NCI-H1105 treated with DMSO at 0.1 percent for 48 hours (cell line): ENCODE results near the gene C1orf216.
"Not testable (repeated sequence)": the region's sequence is repeated elsewhere in the genome, so short reads cannot be mapped to it uniquely, and the experiment has no call there.

ENCODE experiments used
- DNase-seq: peaks from one replicate; lab custom pipeline; 2025; lab: John Stamatoyannopoulos, UW

The C1orf216 gene, protein sequence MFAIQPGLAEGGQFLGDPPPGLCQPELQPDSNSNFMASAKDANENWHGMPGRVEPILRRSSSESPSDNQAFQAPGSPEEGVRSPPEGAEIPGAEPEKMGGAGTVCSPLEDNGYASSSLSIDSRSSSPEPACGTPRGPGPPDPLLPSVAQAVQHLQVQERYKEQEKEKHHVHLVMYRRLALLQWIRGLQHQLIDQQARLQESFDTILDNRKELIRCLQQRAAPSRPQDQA

DNA sequence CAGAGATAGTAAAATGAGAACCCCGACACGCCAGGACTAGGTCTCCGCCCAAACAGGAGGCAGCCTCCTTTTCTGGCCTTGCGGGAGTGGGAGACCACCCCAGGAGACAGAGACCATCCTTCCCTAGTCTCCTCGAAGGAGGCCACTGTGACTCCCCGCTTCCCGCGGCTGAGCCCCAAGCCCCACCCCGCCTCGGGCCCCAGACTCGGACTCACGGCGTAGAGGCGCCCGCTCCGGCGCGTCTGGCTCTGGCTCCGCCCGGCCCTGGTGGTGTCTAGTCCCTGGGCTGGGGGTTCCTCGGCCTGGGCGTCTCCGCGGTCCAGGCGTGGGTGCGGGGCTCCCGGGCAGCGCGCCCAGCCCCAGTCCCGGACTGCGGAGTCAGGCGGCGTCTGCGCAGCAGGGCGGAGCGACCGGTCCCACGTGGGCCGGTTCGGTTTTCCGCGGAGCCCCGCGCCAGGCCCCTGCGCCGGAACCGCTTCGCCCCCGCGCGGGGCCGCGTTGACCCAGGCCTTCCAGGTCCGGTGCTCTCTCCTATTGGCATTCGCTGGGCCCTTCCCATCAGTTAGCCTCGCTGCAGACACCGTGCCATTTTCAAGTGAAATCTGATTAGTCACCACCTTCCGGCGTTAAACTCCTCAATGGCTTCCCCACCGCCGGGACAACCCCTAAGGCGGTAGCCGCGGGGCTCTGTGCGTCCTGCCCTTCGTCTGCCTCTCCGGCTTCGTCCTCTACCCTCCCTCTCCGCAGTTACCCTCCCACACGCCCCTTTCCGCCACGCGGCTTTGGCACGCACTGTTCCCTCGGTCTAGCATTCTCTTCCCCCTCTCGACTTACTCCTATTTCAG lies at the start of gene C1orf216:
Gene C1orf216, minus strand, starts transcription at position 393 of the 845 bp plus-strand sequence. CDS start 2,563 bp downstream, outside the sequence.
- DNase-seq: peak; percentile 61

GRCh38 chr1:35764283-35764682 lies 45.6 kb upstream of the C1orf216 start:
- DNase-seq: no peak

DNA sequence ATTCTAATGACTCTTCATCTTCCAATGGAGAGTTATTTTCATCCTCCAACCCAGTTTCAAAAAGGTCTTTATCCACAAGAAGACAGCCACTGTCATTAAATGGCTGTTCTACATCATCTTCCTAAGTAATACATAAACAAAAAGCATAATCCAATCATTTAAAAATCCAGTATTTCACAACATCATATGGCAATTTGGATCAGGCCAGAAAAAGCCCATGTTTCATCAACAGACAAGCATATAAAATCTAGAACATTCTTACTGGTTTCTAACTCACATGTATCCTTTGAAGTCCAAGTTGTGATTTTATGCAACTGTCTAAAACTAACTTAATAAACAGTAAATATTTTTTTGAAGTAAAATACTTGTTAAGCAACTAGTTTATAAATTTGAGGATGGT lies 44.5 kb upstream of the C1orf216 start:
- DNase-seq: no peak

- DNase-seq: no peak
Measured at GRCh38 chr1:35762141-35762540, 43.5 kb upstream of the C1orf216 start.

- DNase-seq: no peak
Measured at GRCh38 chr1:35756064-35756463, 37.4 kb upstream of the C1orf216 start.

GRCh38 chr1:35753626-35754260 lies 35.1 kb upstream of the C1orf216 start:
- no peak for DNase-seq

GRCh38 chr1:35748326-35748725 lies 29.6 kb upstream of the C1orf216 start:
- DNase-seq: no peak

DNA sequence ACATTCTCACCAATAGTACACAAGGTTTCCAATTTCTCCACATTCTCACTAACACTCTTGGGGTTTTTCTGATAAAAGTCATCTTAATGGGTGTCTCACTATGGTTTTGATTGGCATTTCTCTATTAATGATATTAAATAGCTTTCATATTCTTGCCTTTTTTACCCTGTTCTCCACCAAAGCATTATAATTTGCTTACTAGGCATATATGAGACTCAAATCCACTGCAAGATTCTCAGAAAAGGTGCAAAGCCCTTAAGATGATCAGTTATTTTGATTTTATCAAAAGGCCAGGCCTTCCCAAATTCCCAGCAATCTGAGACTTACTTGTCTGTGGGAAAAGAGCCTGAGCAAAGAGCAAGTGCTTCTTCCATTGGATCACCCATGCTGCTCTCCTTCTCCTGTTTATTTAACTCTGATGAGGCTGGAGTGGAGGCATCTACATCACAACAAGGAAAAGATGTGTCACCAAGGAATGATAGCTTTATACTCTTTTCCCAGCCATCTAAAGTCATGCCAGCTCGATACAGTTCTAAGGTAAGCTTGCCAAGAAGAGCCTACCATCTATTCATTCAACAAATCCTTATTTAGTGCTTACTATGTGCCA lies 26.5 kb upstream of the C1orf216 start:
- no peak for DNase-seq

- no peak for DNase-seq
Measured at GRCh38 chr1:35737120-35737519, 18.4 kb upstream of the C1orf216 start.

- DNase-seq: no peak
Measured at GRCh38 chr1:35727434-35728040, 8.9 kb upstream of the C1orf216 start.

DNA sequence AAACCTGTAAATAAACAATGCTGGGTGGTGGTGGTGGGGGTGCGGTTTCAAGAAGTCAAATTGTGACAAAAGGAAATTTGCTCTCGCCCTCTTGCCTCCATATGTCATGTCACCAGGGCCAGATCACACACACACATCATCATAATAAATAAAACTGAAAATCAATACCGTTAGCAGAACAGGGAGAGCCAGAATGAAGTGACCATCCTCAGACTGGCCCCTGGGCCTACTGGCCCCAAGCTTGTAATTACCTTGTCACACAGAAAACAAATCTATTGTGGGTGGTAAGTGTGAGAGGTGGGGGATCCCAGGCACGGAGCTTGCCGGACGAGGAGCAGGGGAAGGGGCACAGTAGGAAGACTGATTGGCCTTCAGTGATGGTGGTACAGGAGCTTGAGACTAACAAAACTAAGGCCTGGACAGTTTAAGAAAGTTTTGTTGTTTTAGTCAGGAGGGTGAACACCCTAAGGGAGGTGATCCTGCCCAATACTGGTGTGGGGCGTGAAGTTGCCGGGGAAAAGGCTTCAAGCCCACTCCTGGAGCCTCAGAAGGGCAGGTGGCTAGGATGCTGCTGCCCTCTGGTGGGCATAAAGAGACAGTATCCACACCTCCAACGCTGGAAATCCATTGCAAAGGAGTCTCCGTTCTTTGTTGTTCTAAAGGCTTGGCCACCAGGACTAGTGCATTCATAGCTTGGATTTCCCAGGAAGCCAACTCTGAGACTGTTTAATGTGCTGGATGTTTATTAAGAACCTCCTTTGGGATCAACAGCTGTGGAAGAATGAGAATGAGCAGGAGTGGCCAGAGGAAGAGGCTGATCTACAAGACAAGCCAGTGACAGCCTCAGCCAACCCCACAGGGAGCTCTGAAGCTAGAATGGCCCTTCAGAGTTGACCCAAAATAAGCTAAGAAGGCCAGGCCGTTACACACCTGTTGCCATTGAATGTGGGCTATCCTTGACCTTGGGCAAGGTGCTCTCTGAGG lies 8.1 kb upstream of the C1orf216 start:
- peak; percentile 61 for DNase-seq

- no peak for DNase-seq
Measured at GRCh38 chr1:35725596-35725995, 6.9 kb upstream of the C1orf216 start.

GRCh38 chr1:35717911-35718476 lies 690 bp downstream of the C1orf216 start:
- no peak for DNase-seq

GRCh38 chr1:35715568-35716002 lies 3.1 kb downstream of the C1orf216 start:
- peak; percentile 83 for DNase-seq

GRCh38 chr1:35714921-35715567 lies 3.6 kb downstream of the C1orf216 start:
- DNase-seq: no peak

GRCh38 chr1:35711098-35711497 lies 7.6 kb downstream of the C1orf216 start:
- DNase-seq: not testable (repeated sequence)

- no peak for DNase-seq
Measured at GRCh38 chr1:35708952-35709351, 9.7 kb downstream of the C1orf216 start.

- DNase-seq: peak; percentile 96
Measured at GRCh38 chr1:35708441-35708921, 10.2 kb downstream of the C1orf216 start.

DNA sequence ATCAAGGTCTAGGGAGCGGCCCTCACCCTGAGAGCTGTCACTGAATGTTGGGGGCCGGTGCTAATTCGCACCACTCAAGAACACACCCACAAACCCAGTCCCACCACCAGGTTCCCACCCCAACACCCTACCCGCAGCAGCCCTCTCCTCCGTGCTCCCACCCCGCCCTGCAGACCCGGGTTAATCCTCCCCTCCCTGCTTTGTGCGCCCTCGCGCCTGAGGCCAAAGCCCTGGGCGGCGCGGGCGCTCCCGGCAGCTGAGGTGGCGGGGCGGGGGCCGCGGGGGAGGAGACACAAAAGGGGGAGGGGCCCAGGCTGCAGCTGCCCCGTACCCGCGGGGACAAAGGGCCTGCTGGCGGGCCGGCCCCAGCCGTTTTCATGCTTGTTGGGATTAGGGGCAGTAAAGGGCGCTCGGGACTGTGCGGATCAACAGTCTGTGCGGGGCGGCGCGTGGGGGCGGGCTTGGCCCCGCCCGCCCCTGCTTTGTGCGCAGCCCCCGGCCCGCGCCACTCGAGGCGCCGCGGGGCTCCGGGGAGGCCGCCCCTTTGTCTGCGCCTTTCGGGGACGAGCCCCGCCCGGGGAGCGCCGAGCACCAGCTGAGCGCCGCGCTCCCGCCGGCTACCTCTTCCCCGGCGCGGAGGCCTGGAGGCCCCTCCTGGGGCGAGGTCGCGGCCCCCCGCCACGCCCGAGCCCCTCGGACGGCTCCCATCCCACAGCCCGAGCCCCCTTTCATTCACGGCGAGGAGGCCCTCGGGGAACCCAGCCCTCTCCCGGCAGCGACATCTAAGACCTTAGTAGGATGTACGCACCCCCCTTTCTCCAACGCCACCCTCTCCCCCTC lies 10.9 kb downstream of the C1orf216 start:
- peak; percentile 79 for DNase-seq
